PFSK-1 (cell line): ENCODE results near the gene FBXO21.

ENCODE experiments used
- POLR2AphosphoS5 ChIP-seq: IDR thresholded peaks from 2 replicates; pipeline ENCODE4 v1.6.1; 2012; ENCODE audit warnings: low read depth, mild to moderate bottlenecking, control low read depth, low read length, moderate library complexity
- TAF1 ChIP-seq: IDR thresholded peaks from 2 replicates; pipeline ENCODE4 v1.6.1; 2012; ENCODE audit warnings: low read length, control low read depth, borderline replicate concordance; ENCODE audit not compliant: insufficient read depth

DNA sequence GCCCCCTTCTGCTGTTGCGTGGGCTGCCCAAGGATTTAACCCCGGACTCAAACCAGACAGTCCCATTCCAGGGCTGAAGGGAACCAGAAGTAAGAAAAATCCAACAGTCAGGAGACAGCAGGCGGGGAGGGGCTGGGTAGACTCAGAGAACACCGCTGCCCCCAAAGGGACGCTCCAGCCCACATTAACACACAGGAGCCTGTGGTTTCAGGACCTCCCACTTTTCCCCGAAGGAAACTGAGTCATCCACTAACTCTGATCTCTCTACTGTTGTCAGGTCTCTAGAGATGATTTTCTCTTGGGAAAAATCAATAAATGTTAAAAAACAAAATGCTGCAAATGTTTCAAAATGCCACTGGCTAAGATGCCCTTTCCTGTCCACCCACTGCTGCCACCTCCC is 41.6 kb downstream of the FBXO21 start:
- TF ChIP-seq TAF1 (no peak), POLR2AphosphoS5 (no peak)
